Liver (tissue), 9 donors: ENCODE data around the gene BCKDHB. TPM values are rescaled to one million over a fixed set of nuclear protein-coding genes. Genes with fewer than 3 reads are reported as not detected.

ENCODE experiments used
- DNase-seq: peaks from one replicate; pipeline ENCODE4 v3.0.0-alpha.2; 2017; ENCODE audit warnings: low spot score
- H3K27ac ChIP-seq, 2 donors: one replicate each; pipeline ENCODE4 v1.7.0; 2013; ENCODE audit warnings: inconsistent platforms in 2 of 2, low read length in 2 of 2, control low read depth in 1 of 2, low read depth in 1 of 2, mild to moderate bottlenecking in 1 of 2
- H3K27me3 ChIP-seq, 4 donors: one replicate each; pipeline versions ENCODE4 v1.6.1 to v1.7.0; 2013; ENCODE audit warnings: low read length in 3 of 4, inconsistent platforms in 1 of 4, mild to moderate bottlenecking in 1 of 4, moderate library complexity in 1 of 4; ENCODE audit not compliant: control insufficient read depth in 4 of 4, insufficient read depth in 4 of 4
- H3K36me3 ChIP-seq, 4 donors: one replicate each; pipeline versions ENCODE4 v1.6.1 to v1.7.0; 2013; ENCODE audit warnings: low read length in 3 of 4, mild to moderate bottlenecking in 3 of 4, low read depth in 1 of 4, moderate library complexity in 1 of 4; ENCODE audit not compliant: control insufficient read depth in 4 of 4, insufficient read depth in 3 of 4
- H3K4me1 ChIP-seq, 4 donors: one replicate each; pipeline versions ENCODE4 v1.6.1 to v1.7.0; 2013; ENCODE audit warnings: low read length in 3 of 4, mild to moderate bottlenecking in 3 of 4, moderate library complexity in 1 of 4; ENCODE audit not compliant: control insufficient read depth in 4 of 4, insufficient read depth in 4 of 4
- H3K4me3 ChIP-seq, 3 donors: one replicate each; pipeline versions ENCODE4 v1.6.1 to v1.7.0; 2013; ENCODE audit warnings: low read length in 3 of 3, control low read depth in 1 of 3, low read depth in 1 of 3, mild to moderate bottlenecking in 1 of 3
- H3K9ac ChIP-seq, 2 donors: one replicate each; pipeline ENCODE4 v1.7.0; 2013; ENCODE audit warnings: low read length in 2 of 2, mild to moderate bottlenecking in 2 of 2, moderate library complexity in 2 of 2, control low read depth in 1 of 2, low read depth in 1 of 2
- H3K9me3 ChIP-seq, 4 donors: one replicate each; pipeline versions ENCODE4 v1.6.1 to v1.7.0; 2013; ENCODE audit warnings: low read length in 3 of 4; ENCODE audit not compliant: control insufficient read depth in 4 of 4
- EGR1 ChIP-seq, 2 donors: IDR thresholded peaks; 2 replicates each; pipeline ENCODE4 v1.6.1; 2016 to 2018; ENCODE audit warnings: antibody characterized with exemption in 2 of 2, low read depth in 2 of 2
- FOXA1 ChIP-seq: IDR thresholded peaks from 2 replicates; pipeline ENCODE4 v1.6.1; 2016; ENCODE audit warnings: antibody characterized with exemption
- FOXA2 ChIP-seq: IDR thresholded peaks from 2 replicates; pipeline ENCODE4 v1.6.1; 2016; ENCODE audit warnings: antibody characterized with exemption
- GABPA ChIP-seq, 2 donors: IDR thresholded peaks in 1 of 2; conservative IDR thresholded peaks in 1 of 2; 2 replicates each; pipeline ENCODE4 v1.6.1; 2016; ENCODE audit warnings: antibody characterized with exemption in 2 of 2, mild to moderate bottlenecking in 1 of 2, moderate library complexity in 1 of 2
- HNF4A ChIP-seq, 2 donors: conservative IDR thresholded peaks; 2 replicates each; pipeline ENCODE4 v1.6.1; 2016; ENCODE audit warnings: antibody characterized with exemption in 2 of 2, mild to moderate bottlenecking in 2 of 2
- HNF4G ChIP-seq: IDR thresholded peaks from 2 replicates; pipeline ENCODE4 v1.6.1; 2016; ENCODE audit warnings: antibody characterized with exemption
- JUND ChIP-seq, 2 donors: IDR thresholded peaks; 2 replicates each; pipeline ENCODE4 v1.6.1; 2016; ENCODE audit warnings: antibody characterized with exemption in 2 of 2
- NR2F2 ChIP-seq: IDR thresholded peaks from 2 replicates; pipeline ENCODE4 v1.6.1; 2016; ENCODE audit warnings: antibody characterized with exemption
- RXRA ChIP-seq, 2 donors: IDR thresholded peaks; 2 replicates each; pipeline ENCODE4 v1.6.1; 2017 to 2018; ENCODE audit warnings: antibody characterized with exemption in 2 of 2, mild to moderate bottlenecking in 1 of 2
- SP1 ChIP-seq: IDR thresholded peaks from 2 replicates; pipeline ENCODE4 v1.6.1; 2018; ENCODE audit warnings: antibody characterized with exemption, mild to moderate bottlenecking
- TAF1 ChIP-seq: conservative IDR thresholded peaks from 2 replicates; pipeline ENCODE4 v1.6.1; 2016; ENCODE audit warnings: antibody characterized with exemption, mild to moderate bottlenecking
- YY1 ChIP-seq: IDR thresholded peaks from 2 replicates; pipeline ENCODE4 v1.6.1; 2016; ENCODE audit warnings: antibody characterized with exemption, mild to moderate bottlenecking
- WGBS: extraction: QIAGEN DNeasy Blood & Tissue Kit; methylation state at CpG from one replicate; pipeline ENCODE4 v1.1.7; 2013; 5-methylcytosine and 5-hydroxymethylcytosine counted together
- polyA plus RNA-seq, 2 donors: library from polyadenylated mRNA; stranded (reverse) in 1 of 2; unstranded in 1 of 2; fragments of 200-250 nt in 1 of 2; fragments of >200 nt in 1 of 2; fragmentation: Nextera tagmentation in 1 of 2; extraction: Ambion mirVana in 1 of 2; gene quantifications; one replicate each; pipeline versions ENCODE4 v1.2.1 to v1.2.3, GENCODE V29; 2013 to 2015
- total RNA-seq, 2 donors: library from RNA; depleted of rRNA; stranded (reverse); fragments of >200 nt; gene quantifications; one replicate each; pipeline ENCODE4 v1.2.3, GENCODE V29; 2014
- TF ChIP-seq, protein P1 (sequence below): IDR thresholded peaks from 2 replicates; pipeline ENCODE4 v1.6.1; 2016; ENCODE audit warnings: antibody characterized with exemption, mild to moderate bottlenecking
- TF ChIP-seq, protein P2 (sequence below): IDR thresholded peaks from 2 replicates; pipeline ENCODE4 v1.6.1; 2016; ENCODE audit warnings: antibody characterized with exemption
- TF ChIP-seq, protein P3 (sequence below): fragments of 150-350 bp; IDR thresholded peaks from 2 replicates; pipeline ENCODE4 v1.5.1; 2017; ENCODE audit warnings: improper control_type of control experiment, low read depth, low read length; ENCODE audit not compliant: missing input control
- TF ChIP-seq, protein P4 (sequence below): IDR thresholded peaks from 2 replicates; pipeline ENCODE4 v1.6.1; 2016; ENCODE audit warnings: antibody characterized with exemption
- donor health status: healthy.
- donor health status: healthy.
- donor health status: healthy.
- donor health status: healthy.
- donor health status: healthy.

Gene BCKDHB
- total and polyA plus RNA-seq, 4 donors = 13.0 to 74.8 (median 31.6) TPM

DNA sequence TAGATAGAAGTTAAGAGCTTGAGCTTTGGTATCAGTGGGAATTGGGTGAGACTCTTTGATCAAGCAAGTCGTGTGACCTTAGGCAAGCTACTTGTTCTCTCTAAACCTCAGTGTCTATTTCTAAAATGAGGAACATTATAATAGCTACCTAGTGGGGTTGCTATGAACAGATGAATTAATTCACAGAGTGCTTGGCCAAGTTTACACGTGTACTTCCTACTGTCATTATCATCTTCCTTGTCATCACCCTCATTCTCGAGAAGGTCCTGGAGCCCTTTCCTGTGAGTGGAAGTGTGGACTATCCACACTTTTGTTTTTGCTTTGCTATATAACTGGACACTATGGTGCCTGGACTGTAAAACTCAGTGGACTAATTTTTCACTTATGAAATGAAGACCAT, 64.0 kb downstream of the BCKDHB start:
- Histone ChIP-seq H3K9me3 (no peaks in the 10 kb centered on the region), H3K27ac (no peak overlapping the region), H3K4me1 (no peaks in the 10 kb centered on the region), H3K4me3 (no peak overlapping the region), H3K36me3 (peaks cover 0 to 5% (median 1%) of the 10 kb centered on the region in 4 donors), H3K9ac (no peak overlapping the region), H3K27me3 (no peaks in the 10 kb centered on the region)
- 87% methylated on average over 3 of the region's 3 CpGs for WGBS
- DNase-seq = no peak
- TF ChIP-seq RXRA (IDR thresholded peaks at IDR 0.05) = no peak
- no peak for TF ChIP-seq SP1

DNA sequence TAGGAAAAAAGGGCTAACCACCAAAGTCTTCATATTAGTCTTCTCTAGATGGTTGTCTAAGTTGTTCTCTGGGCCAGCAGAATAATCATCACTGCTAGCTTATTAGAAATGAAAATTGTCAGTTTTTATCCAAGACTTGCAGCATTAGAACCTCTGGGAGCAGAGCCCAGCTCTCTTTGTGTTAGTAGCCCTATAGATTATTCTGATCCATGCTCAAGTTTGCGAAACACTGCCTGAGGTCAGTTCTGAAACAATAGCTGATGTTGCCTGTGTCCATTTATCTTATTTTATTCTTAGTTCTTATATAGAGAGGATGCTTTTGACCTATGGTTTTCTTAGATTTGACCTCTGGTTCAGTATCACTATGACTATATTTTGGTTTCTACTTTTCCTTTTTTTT, 66.9 kb downstream of the BCKDHB start:
- Histone ChIP-seq H3K27me3 (no peaks in the 10 kb centered on the region), H3K36me3 (peaks cover 0 to 3% (median under 1%) of the 10 kb centered on the region in 4 donors), H3K9me3 (no peaks in the 10 kb centered on the region), H3K4me3 (no peak overlapping the region), H3K9ac (no peak overlapping the region), H3K27ac (no peak overlapping the region), H3K4me1 (no peaks in the 10 kb centered on the region)
- no peak for DNase-seq
- WGBS = 100% methylated on average over 1 of the region's 1 CpG
- TF ChIP-seq, protein P1, sequence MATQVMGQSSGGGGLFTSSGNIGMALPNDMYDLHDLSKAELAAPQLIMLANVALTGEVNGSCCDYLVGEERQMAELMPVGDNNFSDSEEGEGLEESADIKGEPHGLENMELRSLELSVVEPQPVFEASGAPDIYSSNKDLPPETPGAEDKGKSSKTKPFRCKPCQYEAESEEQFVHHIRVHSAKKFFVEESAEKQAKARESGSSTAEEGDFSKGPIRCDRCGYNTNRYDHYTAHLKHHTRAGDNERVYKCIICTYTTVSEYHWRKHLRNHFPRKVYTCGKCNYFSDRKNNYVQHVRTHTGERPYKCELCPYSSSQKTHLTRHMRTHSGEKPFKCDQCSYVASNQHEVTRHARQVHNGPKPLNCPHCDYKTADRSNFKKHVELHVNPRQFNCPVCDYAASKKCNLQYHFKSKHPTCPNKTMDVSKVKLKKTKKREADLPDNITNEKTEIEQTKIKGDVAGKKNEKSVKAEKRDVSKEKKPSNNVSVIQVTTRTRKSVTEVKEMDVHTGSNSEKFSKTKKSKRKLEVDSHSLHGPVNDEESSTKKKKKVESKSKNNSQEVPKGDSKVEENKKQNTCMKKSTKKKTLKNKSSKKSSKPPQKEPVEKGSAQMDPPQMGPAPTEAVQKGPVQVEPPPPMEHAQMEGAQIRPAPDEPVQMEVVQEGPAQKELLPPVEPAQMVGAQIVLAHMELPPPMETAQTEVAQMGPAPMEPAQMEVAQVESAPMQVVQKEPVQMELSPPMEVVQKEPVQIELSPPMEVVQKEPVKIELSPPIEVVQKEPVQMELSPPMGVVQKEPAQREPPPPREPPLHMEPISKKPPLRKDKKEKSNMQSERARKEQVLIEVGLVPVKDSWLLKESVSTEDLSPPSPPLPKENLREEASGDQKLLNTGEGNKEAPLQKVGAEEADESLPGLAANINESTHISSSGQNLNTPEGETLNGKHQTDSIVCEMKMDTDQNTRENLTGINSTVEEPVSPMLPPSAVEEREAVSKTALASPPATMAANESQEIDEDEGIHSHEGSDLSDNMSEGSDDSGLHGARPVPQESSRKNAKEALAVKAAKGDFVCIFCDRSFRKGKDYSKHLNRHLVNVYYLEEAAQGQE = no peak
- TF ChIP-seq HNF4G = no peak

DNA sequence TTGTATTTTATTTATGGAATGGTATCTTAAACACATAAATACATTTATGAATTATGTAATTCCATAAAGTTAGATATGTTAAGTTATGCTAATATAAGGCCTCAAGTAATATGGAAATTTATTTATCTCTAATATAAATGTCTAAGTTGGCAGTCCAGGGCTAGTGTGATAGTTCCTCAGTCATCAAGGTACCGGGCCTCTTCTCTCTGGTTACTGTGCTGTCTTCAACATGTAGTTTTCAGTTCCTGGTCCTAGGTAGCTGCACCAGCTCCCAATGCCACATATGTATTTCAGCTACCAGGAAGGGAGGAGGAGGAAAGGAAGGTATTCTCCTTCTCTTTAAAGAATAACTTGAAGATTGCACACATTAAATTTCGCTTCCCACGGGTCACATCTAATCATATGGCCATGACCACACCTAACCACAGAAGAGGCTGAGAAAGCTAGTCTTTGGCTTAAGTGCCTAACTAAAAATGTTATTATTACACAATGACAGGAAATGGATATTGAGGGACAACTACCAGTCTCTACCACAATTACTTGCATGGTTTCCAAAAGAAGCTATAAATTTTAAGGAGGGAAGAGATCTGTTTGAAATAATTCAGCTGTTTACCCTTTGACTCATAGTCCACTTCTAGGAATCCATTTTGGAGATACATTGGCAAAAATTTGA, 68.6 kb downstream of the BCKDHB start:
- Histone ChIP-seq H3K9me3 (no peaks in the 10 kb centered on the region), H3K4me1 (no peaks in the 10 kb centered on the region), H3K9ac (no peak overlapping the region), H3K36me3 (peaks cover 0 to 3% (median under 1%) of the 10 kb centered on the region in 4 donors), H3K27ac (no peak overlapping the region), H3K27me3 (no peaks in the 10 kb centered on the region), H3K4me3 (no peak overlapping the region)
- DNase-seq = no peak
- WGBS = 90% methylated on average over 3 of the region's 3 CpGs
- TF ChIP-seq TAF1 (no peak), FOXA2 (no peak), EGR1 (IDR thresholded peaks at IDR 0.05; ENCODE audit: low read depth in 2 of 2) (no peak), YY1 (no peak), FOXA1 (no peak), HNF4A (conservative IDR thresholded peaks at IDR 0.05) (no peak), HNF4G (no peak), RXRA (IDR thresholded peaks at IDR 0.05) (no peak), GABPA (IDR thresholded peaks at IDR 0.05 in 1 of 2, conservative IDR thresholded peaks at IDR 0.05 in 1 of 2) (no peak), SP1 (no peak), JUND (IDR thresholded peaks at IDR 0.05) (no peak), NR2F2 (no peak)
- TF ChIP-seq, protein P2, sequence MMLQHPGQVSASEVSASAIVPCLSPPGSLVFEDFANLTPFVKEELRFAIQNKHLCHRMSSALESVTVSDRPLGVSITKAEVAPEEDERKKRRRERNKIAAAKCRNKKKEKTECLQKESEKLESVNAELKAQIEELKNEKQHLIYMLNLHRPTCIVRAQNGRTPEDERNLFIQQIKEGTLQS = no peak
- TF ChIP-seq, protein P3, sequence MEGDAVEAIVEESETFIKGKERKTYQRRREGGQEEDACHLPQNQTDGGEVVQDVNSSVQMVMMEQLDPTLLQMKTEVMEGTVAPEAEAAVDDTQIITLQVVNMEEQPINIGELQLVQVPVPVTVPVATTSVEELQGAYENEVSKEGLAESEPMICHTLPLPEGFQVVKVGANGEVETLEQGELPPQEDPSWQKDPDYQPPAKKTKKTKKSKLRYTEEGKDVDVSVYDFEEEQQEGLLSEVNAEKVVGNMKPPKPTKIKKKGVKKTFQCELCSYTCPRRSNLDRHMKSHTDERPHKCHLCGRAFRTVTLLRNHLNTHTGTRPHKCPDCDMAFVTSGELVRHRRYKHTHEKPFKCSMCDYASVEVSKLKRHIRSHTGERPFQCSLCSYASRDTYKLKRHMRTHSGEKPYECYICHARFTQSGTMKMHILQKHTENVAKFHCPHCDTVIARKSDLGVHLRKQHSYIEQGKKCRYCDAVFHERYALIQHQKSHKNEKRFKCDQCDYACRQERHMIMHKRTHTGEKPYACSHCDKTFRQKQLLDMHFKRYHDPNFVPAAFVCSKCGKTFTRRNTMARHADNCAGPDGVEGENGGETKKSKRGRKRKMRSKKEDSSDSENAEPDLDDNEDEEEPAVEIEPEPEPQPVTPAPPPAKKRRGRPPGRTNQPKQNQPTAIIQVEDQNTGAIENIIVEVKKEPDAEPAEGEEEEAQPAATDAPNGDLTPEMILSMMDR = no peak
- TF ChIP-seq, protein P1 = no peak
- TF ChIP-seq, protein P4, sequence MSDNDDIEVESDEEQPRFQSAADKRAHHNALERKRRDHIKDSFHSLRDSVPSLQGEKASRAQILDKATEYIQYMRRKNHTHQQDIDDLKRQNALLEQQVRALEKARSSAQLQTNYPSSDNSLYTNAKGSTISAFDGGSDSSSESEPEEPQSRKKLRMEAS = no peak
